GM04504 (cell line): ENCODE measurements around the gene ULBP1.
"Not testable (repeated sequence)": the region's sequence is repeated elsewhere in the genome, so short reads cannot be mapped to it uniquely, and the experiment has no call there.

ENCODE experiments used
- DNase-seq: peaks from one replicate; pipeline ENCODE4 v3.0.0-alpha.2; 2012; ENCODE audit warnings: low read depth

The ULBP1 gene, protein sequence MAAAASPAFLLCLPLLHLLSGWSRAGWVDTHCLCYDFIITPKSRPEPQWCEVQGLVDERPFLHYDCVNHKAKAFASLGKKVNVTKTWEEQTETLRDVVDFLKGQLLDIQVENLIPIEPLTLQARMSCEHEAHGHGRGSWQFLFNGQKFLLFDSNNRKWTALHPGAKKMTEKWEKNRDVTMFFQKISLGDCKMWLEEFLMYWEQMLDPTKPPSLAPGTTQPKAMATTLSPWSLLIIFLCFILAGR

DNA sequence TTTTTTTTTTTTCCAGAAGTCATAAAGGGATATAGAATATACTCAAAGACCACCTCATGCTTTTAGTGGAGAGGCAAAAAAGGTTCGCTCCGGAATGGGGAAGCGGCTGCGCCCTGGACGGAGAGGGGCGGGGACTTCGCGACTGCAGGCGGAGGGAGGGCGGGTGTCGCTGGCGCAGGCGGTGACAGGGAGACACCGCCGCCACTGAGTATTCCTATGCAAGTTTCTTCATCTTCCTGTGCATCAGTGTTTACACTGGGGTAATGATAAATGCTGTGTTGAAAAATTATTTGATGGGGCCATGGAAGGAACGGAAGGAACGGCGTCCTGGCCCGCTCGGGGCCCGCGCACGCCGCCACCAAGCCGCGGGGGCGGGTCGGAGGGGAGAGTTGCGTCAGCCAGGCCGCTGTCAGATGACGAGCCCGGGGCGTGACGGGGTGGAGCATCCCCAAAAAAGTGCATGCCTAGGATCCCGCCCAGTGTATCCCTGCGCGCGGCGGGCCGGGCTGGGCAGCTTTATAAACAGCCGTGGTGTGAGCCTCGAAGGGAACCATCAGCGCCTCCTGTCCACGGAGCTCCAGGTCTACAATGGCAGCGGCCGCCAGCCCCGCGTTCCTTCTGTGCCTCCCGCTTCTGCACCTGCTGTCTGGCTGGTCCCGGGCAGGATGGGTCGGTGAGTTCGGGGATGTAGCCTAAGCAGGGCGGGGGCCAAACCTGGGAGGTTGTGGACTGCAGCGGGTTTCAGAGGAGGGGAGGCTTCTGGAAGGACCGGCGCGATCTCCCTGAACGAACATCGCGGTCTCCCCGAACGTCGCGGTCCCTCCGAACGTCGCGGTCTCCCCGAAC lies at the start of gene ULBP1:
TSS of gene ULBP1 (plus strand) at position 482 of the 846 bp plus-strand sequence. CDS start at position 589, 107 bp downstream.
- peak; percentile 83 for DNase-seq

DNA sequence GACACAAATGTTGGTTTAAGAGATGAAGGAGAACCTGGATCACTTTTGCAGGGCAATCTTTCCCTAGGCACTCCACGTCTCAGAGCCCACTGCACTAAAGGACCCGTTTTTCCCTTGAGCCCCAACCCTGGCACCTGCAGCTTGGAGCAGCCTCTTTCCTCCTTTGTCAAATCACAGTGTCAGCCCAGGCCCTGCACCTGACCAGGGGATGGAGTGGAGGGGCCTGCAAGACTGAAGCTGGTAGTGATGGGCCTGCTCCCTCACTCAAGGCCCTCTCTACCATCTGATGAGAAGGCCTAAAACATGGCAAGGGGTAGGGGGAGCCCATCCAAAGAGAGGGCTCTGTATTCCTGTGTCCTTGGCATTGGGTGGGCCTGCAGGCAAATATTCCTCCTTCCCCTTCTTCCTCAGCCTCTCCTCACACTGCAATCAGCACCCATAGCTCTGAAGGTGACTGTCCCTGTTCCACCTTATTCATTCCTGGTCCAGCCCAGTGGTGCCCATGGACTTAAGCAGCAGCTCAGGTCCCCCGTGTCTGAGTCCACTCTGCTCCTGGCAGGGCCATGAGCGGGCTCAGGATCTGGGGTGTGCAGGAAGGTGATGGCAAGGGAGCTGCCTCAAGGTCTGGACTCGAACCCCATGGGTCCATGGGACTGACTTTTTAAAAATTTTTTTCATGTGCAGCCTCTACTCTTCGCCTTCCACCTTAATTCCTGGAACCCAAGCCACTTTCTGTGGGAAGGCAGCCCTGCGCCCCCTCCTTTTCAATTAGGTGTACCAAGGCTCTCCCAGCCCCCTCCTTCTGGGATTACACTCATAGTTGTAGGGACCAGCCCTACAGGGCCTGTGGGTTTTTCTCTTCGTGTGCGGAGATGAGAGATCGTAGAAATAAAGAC lies 47.5 kb upstream of the ULBP1 start:
- no peak for DNase-seq

DNA sequence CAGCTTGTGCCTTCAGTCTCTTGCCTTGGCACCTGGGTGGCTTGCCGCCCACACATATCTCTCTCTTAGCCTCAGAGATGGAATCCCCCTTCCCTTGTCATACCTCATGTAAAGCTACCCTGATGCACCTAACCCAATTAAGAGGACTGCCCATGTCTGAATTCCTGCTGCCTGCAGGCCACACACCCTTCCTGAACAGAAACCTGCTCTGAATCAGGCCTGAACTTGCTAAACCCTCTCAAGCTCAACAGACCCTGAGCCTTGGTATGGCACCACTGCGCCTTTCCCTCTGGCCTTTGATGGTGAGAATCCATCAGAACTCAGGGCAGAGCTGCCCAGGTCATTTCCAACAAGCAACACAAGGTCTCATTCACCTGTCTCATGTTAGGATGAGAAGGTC lies 46.1 kb upstream of the ULBP1 start:
- no peak for DNase-seq

DNA sequence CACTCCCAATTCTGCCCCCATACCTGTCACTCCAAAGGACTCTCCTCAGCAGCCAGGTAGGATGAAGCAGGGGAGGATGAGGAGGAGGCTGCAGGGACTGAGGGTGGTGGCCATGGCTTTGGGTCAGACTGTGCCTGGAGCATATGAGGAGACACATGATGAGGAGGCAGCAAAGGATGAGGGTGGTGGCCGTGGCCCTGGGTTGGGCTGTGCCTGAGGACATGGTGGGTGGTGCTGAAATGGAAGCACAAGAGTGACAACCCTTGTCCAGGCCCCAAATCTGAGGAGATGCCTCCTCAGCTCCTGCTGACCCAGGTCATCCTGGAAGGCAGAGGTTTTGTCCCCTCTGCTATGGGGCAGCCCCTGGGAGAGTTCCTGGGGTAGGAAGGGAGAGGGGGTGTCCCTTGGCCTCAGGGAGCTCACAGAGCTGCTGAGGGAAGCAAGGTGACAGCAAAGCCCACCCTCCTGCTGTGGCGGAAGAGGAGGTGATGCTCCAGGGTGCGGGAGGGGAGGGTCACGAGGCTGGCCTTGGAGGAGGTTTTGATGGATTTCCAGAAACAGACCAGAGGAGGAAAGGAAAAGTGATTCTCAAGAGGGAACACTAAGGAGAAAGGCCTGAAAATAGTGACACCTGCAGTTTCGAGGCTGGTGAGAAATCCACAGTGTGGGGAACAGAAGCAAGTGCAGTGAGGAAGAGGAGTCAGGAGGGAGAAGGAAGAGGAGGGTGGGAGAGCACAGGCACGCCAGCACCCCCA lies 45.4 kb upstream of the ULBP1 start:
- no peak for DNase-seq

DNA sequence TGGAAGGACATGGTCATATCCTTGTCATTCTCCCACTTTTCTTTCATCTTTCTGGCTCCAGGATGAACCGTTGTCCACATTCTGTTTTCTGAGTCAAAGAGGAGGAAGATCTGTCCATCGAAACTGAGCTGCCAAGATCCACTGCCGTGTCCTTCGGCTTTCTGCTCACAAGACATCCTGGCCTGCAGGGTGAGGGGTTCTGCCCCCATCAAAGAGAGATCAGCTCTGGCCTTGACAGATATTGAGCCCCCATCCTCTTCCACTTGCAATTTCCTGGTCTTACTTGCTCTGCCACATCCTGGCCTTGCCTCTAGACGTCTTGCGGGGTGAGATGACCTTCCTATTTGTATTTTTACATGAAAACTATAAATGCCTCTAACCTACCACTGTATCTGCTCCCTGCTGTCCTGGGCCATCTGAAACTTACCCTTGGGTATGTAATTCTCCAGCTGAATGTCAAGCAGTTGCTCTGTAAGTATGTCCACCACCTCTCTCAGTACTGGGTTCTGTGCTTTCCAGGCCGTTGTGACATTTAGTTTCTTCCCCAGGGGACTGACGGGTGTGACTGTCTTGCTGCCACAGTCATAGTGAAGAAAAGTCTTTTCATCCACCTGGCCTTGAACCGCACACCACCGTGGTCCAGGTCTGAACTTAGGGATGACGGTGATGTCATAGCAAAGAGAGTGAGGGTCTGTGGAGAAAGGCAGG lies 44.5 kb upstream of the ULBP1 start:
- DNase-seq, result not testable (repeated sequence)

DNA sequence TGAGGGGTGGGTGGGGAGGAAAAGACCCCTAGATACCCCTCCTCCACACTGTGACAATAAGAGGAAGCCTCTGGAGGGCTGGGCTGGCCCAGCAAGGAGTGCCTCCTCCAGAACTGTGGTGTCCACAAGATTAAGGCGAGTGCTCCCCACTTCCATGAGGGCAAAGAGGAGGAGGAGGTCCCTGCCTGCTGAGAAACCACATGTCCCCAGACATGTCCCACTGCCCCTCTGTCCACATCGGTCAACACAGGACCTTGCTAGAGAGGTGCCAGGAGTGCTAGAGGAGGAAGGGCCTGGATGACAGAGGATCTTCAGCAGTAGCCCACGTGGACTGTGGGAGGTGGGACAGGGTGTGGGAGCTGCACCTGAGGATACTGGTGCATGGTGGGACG lies 43.9 kb upstream of the ULBP1 start:
- no peak for DNase-seq

DNA sequence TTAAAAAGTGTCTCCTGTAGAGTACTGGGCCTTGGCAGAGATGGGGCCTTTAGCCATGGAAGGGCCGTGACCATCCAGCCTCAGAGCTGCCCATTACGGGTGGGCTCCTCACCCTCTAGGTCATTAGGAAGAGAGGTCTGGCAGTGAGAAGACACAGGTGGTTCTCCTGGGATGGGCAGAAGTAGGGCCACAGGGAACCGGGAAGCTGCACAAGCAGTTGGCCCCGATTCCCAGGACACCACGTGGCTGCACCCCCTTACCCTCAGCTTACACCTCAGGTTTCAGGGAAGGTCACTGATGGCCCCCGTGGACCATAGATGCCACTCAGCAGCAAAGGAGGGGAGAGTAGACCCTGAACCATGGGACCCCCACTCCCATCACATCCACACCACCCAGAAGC lies 42.4 kb upstream of the ULBP1 start:
- DNase-seq, result no peak

DNA sequence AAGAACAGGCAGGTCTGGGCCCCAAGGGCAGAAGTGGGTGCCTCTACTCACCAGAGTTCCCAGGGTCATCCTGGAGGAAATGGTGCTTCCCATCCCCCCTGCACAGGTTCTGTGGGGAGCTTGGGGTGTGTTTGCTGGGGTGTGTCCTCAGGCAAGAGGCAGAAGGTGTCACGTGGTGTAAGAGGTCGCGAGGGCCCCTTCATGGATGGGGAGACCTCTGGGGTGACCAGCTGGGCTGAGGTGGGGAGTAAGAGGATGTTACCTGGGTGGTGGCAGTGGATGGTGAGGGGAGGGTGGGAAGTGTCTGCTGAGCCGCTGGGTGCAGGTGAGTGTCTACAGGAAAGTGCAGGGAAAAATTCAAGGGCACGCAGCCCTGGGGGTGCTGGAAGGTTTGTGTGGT lies 41.7 kb upstream of the ULBP1 start:
- not testable (repeated sequence) for DNase-seq

DNA sequence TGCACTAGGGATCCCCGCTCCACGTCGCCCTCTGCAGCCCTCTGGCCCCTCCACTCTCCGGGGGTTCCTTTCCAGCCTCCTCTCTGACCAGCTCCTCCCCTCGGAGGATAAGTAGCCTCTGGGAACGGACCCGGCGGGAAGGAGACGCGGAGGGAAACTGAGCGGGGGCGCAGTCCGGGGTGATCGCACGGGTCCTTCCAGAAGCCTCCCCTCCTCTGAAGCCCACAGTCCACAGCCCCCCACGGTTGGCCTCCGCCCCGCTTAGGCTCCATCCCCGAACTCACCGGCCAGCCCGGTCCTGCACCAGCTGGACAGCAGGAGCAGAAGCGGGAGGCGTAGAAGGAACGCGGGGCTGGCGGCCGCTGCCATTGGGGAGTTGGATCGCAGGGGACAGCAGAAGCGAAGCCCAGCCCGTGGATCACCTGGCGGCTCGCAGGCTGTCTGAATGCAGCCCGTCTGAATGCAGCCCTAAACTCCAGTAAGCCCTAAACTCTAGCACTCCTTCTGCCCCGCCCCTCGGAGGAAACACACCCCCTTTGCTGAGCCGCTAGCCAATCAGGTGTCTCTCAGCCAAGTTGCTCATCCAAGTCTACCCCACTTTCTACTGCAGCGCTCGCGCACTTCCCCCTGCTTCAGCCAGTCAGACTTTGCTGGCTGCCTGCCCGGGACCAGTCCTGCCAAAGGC lies 41.0 kb upstream of the ULBP1 start, which contains the start of gene RAET1G:
TSS of gene RAET1G (minus strand) at position 480 of the 685 bp plus-strand sequence. CDS start at position 369, 111 bp downstream.
- DNase-seq, result peak; percentile 81

DNA sequence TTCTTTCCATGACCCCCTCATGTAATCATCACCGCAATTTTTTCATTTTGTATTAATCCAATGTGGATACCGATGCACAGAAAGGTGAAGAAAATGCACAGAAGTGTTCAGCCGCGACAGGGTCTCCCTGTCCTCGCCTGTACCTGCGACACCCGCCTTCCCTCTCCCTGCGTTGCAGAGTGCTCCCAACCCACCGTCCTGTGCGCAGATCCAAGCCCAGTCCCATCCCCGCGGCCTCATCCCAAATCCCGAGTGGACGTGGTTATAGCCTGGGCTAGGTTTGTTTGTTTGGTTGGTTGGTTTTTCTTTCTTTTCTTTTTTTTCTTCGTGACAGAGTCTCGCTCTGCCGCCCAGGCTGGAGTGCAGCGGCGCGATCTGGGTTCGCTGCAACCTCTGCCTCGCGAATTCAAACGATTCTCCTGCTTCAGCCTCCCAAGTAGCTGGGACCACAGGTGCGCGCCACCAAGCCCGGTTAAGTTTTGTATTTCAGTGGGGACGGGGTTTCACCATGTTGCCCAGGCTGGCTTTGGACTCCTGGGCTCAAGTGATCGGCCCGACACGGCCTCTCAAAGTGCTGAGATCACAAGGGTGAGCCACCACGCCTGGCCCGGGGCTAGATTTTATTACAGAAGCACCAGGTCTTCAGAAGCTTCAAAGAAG lies 40.3 kb upstream of the ULBP1 start:
- DNase-seq, result no peak

DNA sequence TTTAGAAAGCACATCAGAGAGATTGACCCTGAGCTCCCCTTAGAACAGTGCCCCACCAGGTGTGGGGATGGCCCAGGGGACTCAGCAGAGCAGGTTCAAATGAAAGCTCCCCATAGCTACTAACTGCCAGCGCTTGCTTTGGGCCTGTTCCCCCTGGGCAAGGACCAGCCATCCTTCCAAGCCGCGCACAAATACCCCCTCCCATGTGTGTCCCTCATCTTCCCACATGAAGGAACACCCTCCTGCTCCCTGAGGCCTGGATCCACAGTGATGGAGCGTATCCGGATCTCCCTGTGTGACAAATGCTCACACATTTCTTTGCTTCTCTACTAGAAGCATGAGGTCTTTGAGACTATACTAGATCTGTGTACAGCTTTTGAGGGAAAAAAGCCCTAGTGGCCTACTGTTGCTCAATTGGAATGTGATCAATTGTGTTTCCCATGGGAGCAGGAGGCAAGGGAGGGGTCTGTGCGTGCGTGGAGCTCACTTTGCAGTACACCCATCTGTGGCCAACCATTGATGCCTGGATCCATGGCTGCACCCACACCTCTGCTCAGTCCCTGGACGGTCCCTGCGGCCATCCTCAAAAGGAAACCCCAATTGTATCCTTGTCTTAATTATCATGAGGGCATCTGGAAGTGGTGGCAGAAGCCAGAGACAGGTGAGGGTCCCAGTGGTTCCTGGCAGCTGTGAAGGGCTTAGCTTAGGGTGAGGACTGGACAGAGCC lies 39.4 kb upstream of the ULBP1 start:
- no peak for DNase-seq

DNA sequence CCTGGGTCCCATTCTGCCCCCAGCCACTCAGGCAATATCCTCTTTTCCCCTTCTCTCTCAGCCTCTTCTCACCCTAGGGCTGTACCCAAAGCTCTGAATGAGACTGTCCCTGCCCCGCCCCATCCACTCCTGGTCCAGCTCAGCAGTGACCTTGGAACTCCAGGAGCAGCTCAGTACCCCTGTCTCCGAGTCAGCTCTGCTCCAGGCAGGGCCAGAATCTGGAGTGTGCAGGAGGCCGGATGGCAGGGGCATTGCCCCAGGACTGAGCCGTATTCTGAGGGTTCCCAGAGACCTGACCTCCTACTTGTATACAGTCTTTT lies 38.9 kb upstream of the ULBP1 start:
- DNase-seq, result no peak

DNA sequence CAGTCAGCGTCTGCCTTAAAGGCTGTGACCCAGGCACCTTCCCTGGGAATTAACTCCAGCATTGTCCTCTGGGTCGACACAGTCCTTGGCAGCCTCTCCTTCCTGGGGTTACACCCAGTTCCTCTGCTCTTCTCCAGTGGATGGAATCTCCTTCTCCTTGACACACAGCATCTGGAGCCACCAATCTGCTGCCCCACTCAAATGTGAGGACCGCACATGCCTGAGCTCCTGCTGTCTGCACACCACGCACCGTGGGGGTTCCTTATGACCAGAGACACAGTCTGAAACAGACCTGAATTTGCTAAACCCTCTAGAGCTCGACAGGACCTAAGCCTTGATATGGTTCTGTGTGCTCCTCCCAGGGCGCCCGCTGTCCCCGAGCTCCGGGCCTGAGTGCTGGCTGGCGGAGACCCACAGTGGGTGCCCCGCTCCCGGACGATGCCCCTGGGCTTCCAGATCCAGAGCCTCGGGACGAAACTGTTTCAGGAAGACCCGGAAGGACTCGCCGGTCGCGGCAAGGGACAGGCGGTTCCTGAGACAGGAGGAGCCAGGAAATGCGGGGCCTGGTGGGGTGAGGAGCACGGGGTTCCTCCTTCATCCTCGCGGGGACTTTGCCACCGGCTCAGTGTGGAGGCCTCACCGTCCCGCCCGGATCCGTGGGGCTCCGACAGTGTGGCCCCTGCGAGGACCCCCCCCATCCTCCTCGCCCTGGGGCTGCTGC lies 38.3 kb upstream of the ULBP1 start:
- DNase-seq, result no peak

DNA sequence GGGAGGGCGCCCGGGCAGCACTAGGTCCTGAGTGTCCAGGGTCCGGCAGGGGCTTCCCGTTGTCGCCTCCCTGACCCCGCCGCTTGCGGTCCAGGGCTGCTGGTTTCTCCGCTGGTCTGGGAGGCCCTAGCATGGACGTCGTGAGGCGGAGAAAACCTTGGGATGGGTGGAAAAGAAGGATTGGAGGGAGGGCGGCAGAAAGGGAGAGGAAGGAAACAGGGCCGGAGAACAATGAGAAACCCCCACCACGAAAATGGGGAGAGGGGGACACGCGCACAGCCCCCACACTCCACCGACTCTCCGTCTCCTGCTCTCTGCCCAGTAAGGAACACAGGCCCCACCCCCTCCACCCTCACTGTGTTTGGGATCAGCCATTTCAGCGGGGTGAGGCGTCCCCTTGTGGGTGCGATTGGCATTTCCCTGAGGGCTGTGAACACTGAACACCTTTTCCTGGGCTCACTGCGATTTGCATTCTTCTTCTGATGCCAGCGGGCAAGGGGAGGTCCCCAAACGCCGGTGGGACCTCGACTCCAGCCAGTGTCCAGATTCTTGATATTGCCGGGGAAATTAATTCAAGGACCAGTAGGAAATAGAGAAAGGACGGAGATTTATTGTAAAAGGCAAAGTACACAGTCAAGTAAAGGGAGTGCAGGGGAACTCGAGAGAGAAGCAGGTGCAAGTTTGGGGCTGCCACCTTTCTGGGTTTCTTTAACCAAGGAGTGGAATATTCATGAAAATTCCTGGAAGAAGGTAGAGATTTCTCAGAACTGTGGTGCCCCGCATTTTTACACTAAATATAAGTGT lies 37.6 kb upstream of the ULBP1 start:
- peak; percentile 55 for DNase-seq

DNA sequence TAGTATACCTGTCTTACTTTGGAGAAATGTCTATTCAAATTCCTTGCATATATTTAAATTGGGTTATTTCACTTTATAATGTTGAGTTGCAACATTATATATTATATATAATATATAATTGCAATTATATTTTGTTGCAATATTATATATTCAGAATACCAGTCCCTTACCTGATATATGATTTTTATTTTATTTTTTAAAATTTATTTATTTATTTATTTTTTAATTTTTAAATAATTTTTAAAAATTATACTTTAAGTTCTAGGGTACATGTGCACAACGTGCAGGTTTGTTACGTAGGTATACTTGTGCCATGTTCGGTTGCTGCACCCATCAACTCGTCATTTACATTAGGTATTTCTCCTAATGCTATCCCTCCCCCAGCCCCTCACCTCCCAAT lies 36.7 kb upstream of the ULBP1 start:
- not testable (repeated sequence) for DNase-seq

DNA sequence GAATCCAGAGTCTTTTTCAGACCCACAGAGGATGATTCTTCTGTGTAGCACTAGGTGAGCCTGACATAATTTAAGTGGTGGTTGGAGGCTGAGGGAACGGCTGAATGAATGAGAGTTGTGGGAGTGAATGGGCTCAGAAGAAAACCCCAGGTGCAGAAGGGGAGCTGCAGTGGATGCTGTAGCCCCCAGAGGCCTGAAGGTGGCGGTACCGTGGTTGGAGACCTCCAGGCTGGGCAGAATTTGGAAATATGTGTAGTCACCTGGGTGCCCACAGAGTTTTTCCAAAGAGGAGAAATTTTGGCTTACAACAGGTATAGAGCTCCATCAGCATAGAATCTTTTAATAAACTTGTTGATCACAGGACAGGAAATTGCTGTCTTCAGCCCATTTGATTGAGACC lies 34.3 kb upstream of the ULBP1 start:
- DNase-seq, result no peak

DNA sequence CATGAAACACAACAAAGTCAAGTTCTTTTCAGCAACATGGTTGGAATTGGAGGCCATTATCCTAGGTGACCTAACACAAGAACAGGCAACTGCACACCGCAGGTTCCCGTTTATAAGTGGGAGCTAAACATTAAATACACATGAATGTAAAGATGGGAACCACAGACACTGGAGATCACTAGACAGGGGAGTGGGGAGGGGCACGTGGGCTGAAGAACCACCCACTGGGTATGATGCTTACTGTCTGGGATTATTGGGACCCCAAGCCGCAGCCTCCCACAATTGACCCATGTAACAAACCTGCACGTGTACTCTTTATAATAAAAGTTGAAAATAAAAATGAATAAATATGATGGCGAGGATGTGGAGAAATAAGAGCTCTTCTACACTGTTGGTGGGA lies 32.2 kb upstream of the ULBP1 start:
- no peak for DNase-seq

DNA sequence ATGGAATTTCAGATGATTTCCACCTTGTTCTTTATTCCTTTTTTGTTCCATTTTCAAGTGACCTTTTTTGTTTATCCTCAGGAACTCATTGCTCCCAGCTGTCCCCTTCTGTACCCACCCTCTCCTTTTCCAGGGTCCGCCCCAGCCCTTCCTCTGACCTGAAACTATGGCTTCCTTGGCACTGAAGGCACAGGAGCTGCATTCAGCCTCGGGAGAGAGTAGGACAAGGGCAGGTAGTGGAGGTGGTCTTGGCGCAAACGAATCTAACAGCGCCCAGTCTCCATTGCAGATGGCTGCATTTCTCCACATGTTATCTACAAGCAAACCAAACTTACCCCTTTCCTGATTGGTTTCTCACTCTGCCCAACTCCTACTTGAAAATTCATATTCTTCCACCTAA lies 30.7 kb upstream of the ULBP1 start:
- DNase-seq, result no peak
